Activated CD8-positive, alpha-beta T cell treated with anti-CD3 and anti-CD28 coated beads for 36 hours (primary cell): ENCODE results near the gene ATP2C2. TPM values are rescaled to one million over a fixed set of nuclear protein-coding genes. Genes with fewer than 3 reads are reported as not detected.

Experiments used
- ATAC-seq: fragments of 200-7000 bp; cut with Tn5 transposase; one replicate; pipeline ENCODE4 v1.10.0; 2021; ENCODE audit warnings: mild to moderate bottlenecking, moderate library complexity
- CTCF ChIA-PET: fragments of 350-600 bp; sonication (Branson Sonifier 250); formaldehyde crosslinking; loops from one replicate; lab custom pipeline; 2021; ENCODE audit warnings: antibody characterized with exemption; lab: Charles Lee
- POLR2A ChIA-PET: fragments of 350-600 bp; sonication (Branson Sonifier 250); formaldehyde crosslinking; loops from one replicate; lab custom pipeline; 2021; ENCODE audit warnings: antibody characterized with exemption; lab: Charles Lee
- DNase-seq: peaks from one replicate; pipeline ENCODE4 v3.0.0-alpha.2; 2020
- H3K27ac Mint-ChIP-seq: one replicate; pipeline ENCODE4 v1.8.0; 2021; ENCODE audit warnings: mild to moderate bottlenecking, mixed read lengths
- H3K27me3 Mint-ChIP-seq: one replicate; pipeline ENCODE4 v1.8.0; 2021; ENCODE audit warnings: mixed read lengths
- H3K36me3 Mint-ChIP-seq: one replicate; pipeline ENCODE4 v1.8.0; 2021; ENCODE audit warnings: low read depth, mixed read lengths
- H3K4me1 Mint-ChIP-seq: one replicate; pipeline ENCODE4 v1.8.0; 2021; ENCODE audit warnings: low read depth, mixed read lengths
- H3K4me3 Mint-ChIP-seq: one replicate; pipeline ENCODE4 v1.8.0; 2021; ENCODE audit warnings: mild to moderate bottlenecking, moderate library complexity, mixed read lengths
- H3K9me3 Mint-ChIP-seq: one replicate; pipeline ENCODE4 v1.8.0; 2021; ENCODE audit warnings: mixed read lengths
- CTCF ChIP-seq: fragments of 200-600 bp; IDR thresholded peaks from one replicate; pipeline ENCODE4 v1.8.0; 2022; ENCODE audit warnings: antibody characterized with exemption, mild to moderate bottlenecking
- intact Hi-C: fragments of 100-400 bp; cut with micrococcal nuclease; formaldehyde crosslinking; loops from one replicate; pipeline ENCODE4 v1.10.0; 2022
- total RNA-seq, 2 experiments: library from RNA; stranded (reverse); gene quantifications; one replicate each; pipeline ENCODE4 v1.2.3, GENCODE V29; 2021

The ATP2C2 gene
- total RNA-seq: not detected

- ChIA-PET POLR2A (no interaction called here), CTCF (no interaction called here)
- Mint-ChIP-seq H3K9me3 (no peaks in the 10 kb centered on the region), H3K27ac (no peak within 1 kb of the TSS), H3K27me3 (peaks cover 53% of the 10 kb centered on the region), H3K4me1 (peaks cover 5% of the 10 kb centered on the region), H3K4me3 (no peak within 1 kb of the TSS), H3K36me3 (no peaks in the 10 kb centered on the region)
- intact Hi-C loops: no loop called here
- ATAC-seq (no peak), DNase-seq (no peak)
- TF ChIP-seq CTCF: no peak
Observed at GRCh38 chr16:84368308-84368996, at the start of gene ATP2C2. Gene ATP2C2, plus strand, starts transcription at chr16:84368538. Its CDS starts 78 bp downstream, at chr16:84368616.

- CTCF ChIA-PET: no interaction called here
Observed at GRCh38 chr16:84319146-84319760, 49.1 kb upstream of the ATP2C2 start.

GRCh38 chr16:84320511-84320910 is 47.8 kb upstream of the ATP2C2 start:
- DNase-seq (no peak), ATAC-seq (no peak)
- Mint-ChIP-seq H3K27me3 (peaks cover 2% of the 10 kb centered on the region), H3K27ac (no peak overlapping the region), H3K36me3 (no peaks in the 10 kb centered on the region), H3K4me1 (no peaks in the 10 kb centered on the region), H3K4me3 (no peak overlapping the region), H3K9me3 (peaks cover 6% of the 10 kb centered on the region)
- POLR2A ChIA-PET: no interaction called here
- intact Hi-C loops: no loop called here
- CTCF ChIA-PET: no interaction called here
- no peak for TF ChIP-seq CTCF

More at GRCh38 chr16:84319146-84319760, 49.1 kb upstream of the ATP2C2 start:
- Mint-ChIP-seq H3K9me3 (peaks cover 6% of the 10 kb centered on the region), H3K36me3 (no peaks in the 10 kb centered on the region), H3K27ac (no peak overlapping the region), H3K4me1 (no peaks in the 10 kb centered on the region), H3K4me3 (no peak overlapping the region), H3K27me3 (peaks cover 2% of the 10 kb centered on the region)
- DNase-seq: no peak
- no peak for TF ChIP-seq CTCF
- no peak for ATAC-seq
- intact Hi-C loops: no loop called here
- POLR2A ChIA-PET: no interaction called here

GRCh38 chr16:84321932-84322331 is 46.4 kb upstream of the ATP2C2 start:
- no peak overlapping the region for H3K4me3 Mint-ChIP-seq
- H3K4me1 Mint-ChIP-seq: no peaks in the 10 kb centered on the region
- H3K9me3 Mint-ChIP-seq: peaks cover 6% of the 10 kb centered on the region
- CTCF ChIA-PET: interaction anchor here (0.7 kb wide), 1 partner anchor 14 kb away, joined by 3 read pairs; no protein-coding TSS in a partner anchor
- POLR2A ChIA-PET: no interaction called here
- H3K27ac Mint-ChIP-seq: no peak overlapping the region
- intact Hi-C loops: no loop called here
- DNase-seq: no peak
- peaks cover 2% of the 10 kb centered on the region for H3K27me3 Mint-ChIP-seq
- H3K36me3 Mint-ChIP-seq: no peaks in the 10 kb centered on the region
- no peak for TF ChIP-seq CTCF
- no peak for ATAC-seq

DNA sequence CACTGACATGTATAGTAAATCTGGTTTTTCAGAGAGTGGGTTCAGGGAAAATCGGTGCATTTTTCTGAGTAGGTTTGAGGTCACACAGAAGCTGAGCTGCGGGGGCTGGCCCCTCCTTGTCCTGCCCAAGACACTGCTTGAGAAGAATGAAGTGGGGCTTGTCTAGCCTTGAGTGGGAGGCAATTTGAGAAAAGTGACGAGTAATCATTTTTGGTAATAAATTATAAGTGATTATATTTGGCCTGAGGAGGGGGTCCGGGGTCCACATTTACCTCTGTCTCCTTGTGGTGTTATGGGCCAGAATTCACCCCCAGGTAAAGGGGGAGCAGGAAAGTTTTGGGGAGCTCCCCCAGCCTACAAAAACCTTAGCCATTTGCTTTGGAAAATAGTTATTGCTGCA is 45.6 kb upstream of the ATP2C2 start:
- no peak overlapping the region for H3K27ac Mint-ChIP-seq
- H3K9me3 Mint-ChIP-seq: peaks cover 5% of the 10 kb centered on the region
- no peak for DNase-seq
- H3K4me1 Mint-ChIP-seq: no peaks in the 10 kb centered on the region
- no peak for ATAC-seq
- ChIA-PET CTCF (interaction anchor here (0.7 kb wide), 1 partner anchor 14 kb away, joined by 3 read pairs; no protein-coding TSS in a partner anchor), POLR2A (no interaction called here)
- no peak overlapping the region for H3K4me3 Mint-ChIP-seq
- no peaks in the 10 kb centered on the region for H3K36me3 Mint-ChIP-seq
- peaks cover 2% of the 10 kb centered on the region for H3K27me3 Mint-ChIP-seq
- intact Hi-C loops: no loop called here
- no peak for TF ChIP-seq CTCF
